Measurements from ENCODE around the gene PLA2G3. TPM values are rescaled to one million over a fixed set of nuclear protein-coding genes. Genes with fewer than 3 reads are reported as not detected.

Gene PLA2G3
- total RNA-seq, 1 experiment from 2014 or later: 21.5 TPM

DNA sequence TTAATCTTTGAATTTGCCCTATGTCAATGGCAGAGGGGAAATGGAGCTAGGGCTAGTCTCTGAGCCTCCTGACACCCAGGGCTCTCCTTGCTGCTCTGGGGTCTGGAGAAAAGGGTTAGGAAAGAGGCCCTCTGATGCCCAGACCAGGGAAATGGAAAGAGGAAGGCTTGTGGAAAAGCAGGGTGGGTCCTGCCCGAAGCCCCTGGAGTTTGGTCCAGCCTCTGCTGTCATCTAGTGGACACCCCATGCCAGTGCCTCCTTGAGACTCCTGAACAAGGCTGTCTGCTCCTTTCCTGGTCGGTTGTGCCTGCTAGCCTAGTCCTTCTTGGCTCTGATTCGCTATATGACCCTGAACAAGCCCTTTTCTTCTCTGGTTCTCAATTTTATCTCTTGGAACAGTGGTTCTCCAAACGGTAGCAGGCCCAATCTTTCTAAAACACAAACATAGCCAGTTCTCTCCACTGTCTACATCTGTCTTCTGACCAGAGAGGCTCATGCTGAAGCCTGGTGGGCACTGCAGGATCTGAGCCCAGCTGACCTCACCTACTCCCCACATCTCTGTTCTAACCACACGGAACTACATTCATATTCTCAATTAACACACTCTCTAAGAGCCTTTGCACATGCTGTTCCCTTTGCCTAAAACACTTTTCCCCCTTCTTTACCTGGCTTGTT is 8.8 kb upstream of the PLA2G3 start:
- POLR2A ChIA-PET (ENCODE audit: low non-redundant PET): no interaction called here

DNA sequence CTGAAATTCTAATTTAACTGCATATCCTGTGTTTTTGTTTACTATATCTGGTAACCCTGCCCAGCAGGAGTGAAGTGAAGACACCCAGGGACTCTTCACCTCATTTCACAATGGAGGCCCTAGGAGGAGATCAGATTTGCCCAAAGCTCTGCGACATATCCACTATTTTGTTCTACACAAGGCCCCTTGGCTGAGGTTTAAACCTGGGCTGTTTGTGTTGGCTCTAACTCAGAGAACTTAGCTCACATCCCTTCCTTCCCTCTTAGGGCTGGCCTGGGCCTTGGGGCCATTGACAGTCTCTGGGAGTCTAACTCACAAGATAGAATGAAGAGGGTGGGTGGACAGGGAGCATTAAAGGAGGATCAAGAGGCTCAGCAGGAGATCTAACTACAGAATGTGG is 8.2 kb upstream of the PLA2G3 start:
- peaks cover 3% of the 10 kb centered on the region for H3K4me1 ChIP-seq (ENCODE audit: insufficient read depth, low read length, poor library complexity, severe bottlenecking)
- POLR2A ChIA-PET (ENCODE audit: low non-redundant PET): no interaction called here
- intact Hi-C loops (cut with micrococcal nuclease; ENCODE audit: unreplicated experiment): loop anchor here (2.0 to 5.0 kb wide), 5 partner anchors 64 to 514 kb away; partner anchors contain the start of gene SLC35E4
- TF ChIP-seq, protein P1, sequence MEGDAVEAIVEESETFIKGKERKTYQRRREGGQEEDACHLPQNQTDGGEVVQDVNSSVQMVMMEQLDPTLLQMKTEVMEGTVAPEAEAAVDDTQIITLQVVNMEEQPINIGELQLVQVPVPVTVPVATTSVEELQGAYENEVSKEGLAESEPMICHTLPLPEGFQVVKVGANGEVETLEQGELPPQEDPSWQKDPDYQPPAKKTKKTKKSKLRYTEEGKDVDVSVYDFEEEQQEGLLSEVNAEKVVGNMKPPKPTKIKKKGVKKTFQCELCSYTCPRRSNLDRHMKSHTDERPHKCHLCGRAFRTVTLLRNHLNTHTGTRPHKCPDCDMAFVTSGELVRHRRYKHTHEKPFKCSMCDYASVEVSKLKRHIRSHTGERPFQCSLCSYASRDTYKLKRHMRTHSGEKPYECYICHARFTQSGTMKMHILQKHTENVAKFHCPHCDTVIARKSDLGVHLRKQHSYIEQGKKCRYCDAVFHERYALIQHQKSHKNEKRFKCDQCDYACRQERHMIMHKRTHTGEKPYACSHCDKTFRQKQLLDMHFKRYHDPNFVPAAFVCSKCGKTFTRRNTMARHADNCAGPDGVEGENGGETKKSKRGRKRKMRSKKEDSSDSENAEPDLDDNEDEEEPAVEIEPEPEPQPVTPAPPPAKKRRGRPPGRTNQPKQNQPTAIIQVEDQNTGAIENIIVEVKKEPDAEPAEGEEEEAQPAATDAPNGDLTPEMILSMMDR (conservative IDR thresholded peaks at IDR 0.05; ENCODE audit: low read depth, low read length): no peak
- TF ChIP-seq EZH2 (IDR thresholded peaks at IDR 0.05; ENCODE audit: borderline replicate concordance, low read depth, low read length, poor library complexity, severe bottlenecking): no peak
- DNase-seq (ENCODE audit: low spot score): no peak
- no TSS peak for BruUV-seq (replicated peaks)
- no peaks in the 10 kb centered on the region for H3K27me3 ChIP-seq (replicated peaks; ENCODE audit: insufficient read depth, low read depth, low read length, poor library complexity)
- H3K9me3 ChIP-seq (ENCODE audit: low read depth, low read length, poor library complexity, severe bottlenecking): peaks cover 3% of the 10 kb centered on the region
- no peak overlapping the region for H3K27ac ChIP-seq (ENCODE audit: low read depth, low read length, poor library complexity, severe bottlenecking)
- no peak overlapping the region for H3K4me3 ChIP-seq (ENCODE audit: low read depth, low read length, poor library complexity, severe bottlenecking)
- CTCF ChIA-PET: interaction anchor here (1.1 kb wide), 1 partner anchor 41 kb away, joined by 4 read pairs; the partner anchor contains the start of gene SELENOM
- H3K36me3 ChIP-seq (ENCODE audit: insufficient read depth, low read length, poor library complexity, severe bottlenecking): no peaks in the 10 kb centered on the region

More for the DNA sequence above, 8.8 kb upstream of the PLA2G3 start:
- DNase-seq (ENCODE audit: low spot score): peak; percentile 78
- Histone ChIP-seq H3K27me3 (replicated peaks; ENCODE audit: insufficient read depth, low read depth, low read length, poor library complexity) (no peaks in the 10 kb centered on the region), H3K9me3 (ENCODE audit: low read depth, low read length, poor library complexity, severe bottlenecking) (peaks cover 3% of the 10 kb centered on the region), H3K4me3 (ENCODE audit: low read depth, low read length, poor library complexity, severe bottlenecking) (no peak overlapping the region), H3K4me1 (ENCODE audit: insufficient read depth, low read length, poor library complexity, severe bottlenecking) (no peaks in the 10 kb centered on the region), H3K36me3 (ENCODE audit: insufficient read depth, low read length, poor library complexity, severe bottlenecking) (no peaks in the 10 kb centered on the region), H3K27ac (ENCODE audit: low read depth, low read length, poor library complexity, severe bottlenecking) (no peak overlapping the region)
- CTCF ChIA-PET: interaction anchor here (0.5 to 1.1 kb wide), 2 partner anchors 42 to 542 kb away, joined by 4 to 13 read pairs; partner anchors contain the start of genes SELENOM and TCN2
- BruUV-seq (replicated peaks): no TSS peak
- intact Hi-C loops (cut with micrococcal nuclease; ENCODE audit: unreplicated experiment): loop anchor here (1.0 to 5.0 kb wide), 6 partner anchors 42 to 514 kb away; partner anchors contain the start of genes SELENOM and SLC35E4
- TF ChIP-seq, protein P1 (conservative IDR thresholded peaks at IDR 0.05; ENCODE audit: low read depth, low read length): peak; percentile 87
- no peak for TF ChIP-seq EZH2 (IDR thresholded peaks at IDR 0.05; ENCODE audit: borderline replicate concordance, low read depth, low read length, poor library complexity, severe bottlenecking)

DNA sequence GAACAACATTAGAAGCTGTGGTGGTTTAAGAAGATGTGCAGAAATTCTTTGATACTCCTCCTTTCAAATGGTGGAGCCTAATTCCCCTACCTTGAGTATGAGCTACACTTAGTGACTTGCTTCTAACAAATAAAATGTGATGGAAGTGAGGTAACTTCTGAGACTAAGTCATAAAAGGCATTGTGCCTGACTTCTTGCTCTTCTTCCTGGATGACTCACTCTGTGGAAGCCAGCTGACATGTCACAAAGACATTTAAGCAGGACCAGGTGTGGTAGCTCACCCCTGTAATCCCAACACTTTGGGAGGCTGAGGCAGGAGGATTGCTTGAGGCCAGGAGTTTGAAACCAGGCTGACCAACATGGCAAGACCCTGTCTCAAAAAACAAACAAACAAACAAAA is 3.9 kb upstream of the PLA2G3 start:
- Histone ChIP-seq H3K4me3 (ENCODE audit: low read depth, low read length, poor library complexity, severe bottlenecking) (no peak overlapping the region), H3K9me3 (ENCODE audit: low read depth, low read length, poor library complexity, severe bottlenecking) (peaks cover 3% of the 10 kb centered on the region), H3K27me3 (replicated peaks; ENCODE audit: insufficient read depth, low read depth, low read length, poor library complexity) (no peaks in the 10 kb centered on the region), H3K27ac (ENCODE audit: low read depth, low read length, poor library complexity, severe bottlenecking) (no peak overlapping the region), H3K4me1 (ENCODE audit: insufficient read depth, low read length, poor library complexity, severe bottlenecking) (peaks cover 19% of the 10 kb centered on the region), H3K36me3 (ENCODE audit: insufficient read depth, low read length, poor library complexity, severe bottlenecking) (no peaks in the 10 kb centered on the region)
- no TSS peak for BruUV-seq (replicated peaks)
- ChIA-PET CTCF (no interaction called here), POLR2A (ENCODE audit: low non-redundant PET) (no interaction called here)
- intact Hi-C loops (cut with micrococcal nuclease; ENCODE audit: unreplicated experiment): no loop called here
- DNase-seq (ENCODE audit: low spot score): no peak
- TF ChIP-seq EZH2 (IDR thresholded peaks at IDR 0.05; ENCODE audit: borderline replicate concordance, low read depth, low read length, poor library complexity, severe bottlenecking): no peak
- TF ChIP-seq, protein P1 (conservative IDR thresholded peaks at IDR 0.05; ENCODE audit: low read depth, low read length): no peak
